ENCODE measurements around the gene ACVR1.
A peak's percentile ranks its signal among the peaks of the same experiment; 100 is the strongest.
"Not testable (repeated sequence)": the region's sequence is repeated elsewhere in the genome, so short reads cannot be mapped to it uniquely, and the experiment has no call there.

ACVR1 gene

DNA sequence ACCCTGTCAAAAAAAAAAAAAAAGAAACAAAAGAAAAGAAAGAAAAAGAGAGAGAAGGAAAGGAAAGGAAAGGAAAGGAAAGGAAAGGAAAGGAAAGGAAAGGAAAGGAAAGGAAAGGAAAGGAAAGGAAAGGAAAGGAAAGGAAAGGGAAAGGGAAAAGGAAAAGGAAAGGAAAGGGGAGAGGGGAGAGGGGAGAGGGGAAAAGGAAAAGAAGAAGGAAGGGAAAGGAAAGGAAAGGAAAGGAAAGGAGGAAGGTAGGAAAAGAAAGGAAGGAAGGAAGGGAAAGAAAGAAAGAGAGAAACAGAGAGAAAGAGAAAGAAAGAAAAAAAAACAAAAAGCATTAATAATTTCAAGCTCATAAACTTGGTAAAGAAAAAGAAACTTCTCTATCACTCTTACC, 49.5 kb downstream of the ACVR1 start:
- not testable (repeated sequence) for DNase-seq (ENCODE audit: low spot score)

DNA sequence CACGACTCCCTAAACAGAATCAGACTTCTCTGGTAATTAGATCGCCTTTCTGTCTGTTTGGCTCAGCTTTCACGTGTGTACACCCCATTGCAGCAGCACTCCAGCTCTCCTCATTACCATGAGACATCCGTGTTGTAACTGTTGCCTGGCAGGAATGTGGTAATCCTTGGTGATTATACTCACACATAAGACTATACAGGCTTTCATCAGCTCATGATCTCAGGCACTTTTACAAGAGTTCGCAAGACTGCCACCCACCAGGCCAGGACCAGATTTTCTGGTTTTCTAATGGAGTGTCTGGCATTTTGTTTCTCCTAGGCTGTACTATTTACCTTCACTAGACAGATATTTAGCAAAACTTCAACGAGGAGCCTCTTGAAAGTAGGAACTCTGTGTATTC, 50.2 kb downstream of the ACVR1 start:
- DNase-seq (ENCODE audit: low spot score) = peak; percentile 66

- no peak for DNase-seq (ENCODE audit: low spot score)
These were observed 53.1 kb downstream of the ACVR1 start for GRCh38 chr2:157822993-157823392.

- no peak for DNase-seq (ENCODE audit: low spot score)
These were observed 53.6 kb downstream of the ACVR1 start for GRCh38 chr2:157822533-157822932.

DNA sequence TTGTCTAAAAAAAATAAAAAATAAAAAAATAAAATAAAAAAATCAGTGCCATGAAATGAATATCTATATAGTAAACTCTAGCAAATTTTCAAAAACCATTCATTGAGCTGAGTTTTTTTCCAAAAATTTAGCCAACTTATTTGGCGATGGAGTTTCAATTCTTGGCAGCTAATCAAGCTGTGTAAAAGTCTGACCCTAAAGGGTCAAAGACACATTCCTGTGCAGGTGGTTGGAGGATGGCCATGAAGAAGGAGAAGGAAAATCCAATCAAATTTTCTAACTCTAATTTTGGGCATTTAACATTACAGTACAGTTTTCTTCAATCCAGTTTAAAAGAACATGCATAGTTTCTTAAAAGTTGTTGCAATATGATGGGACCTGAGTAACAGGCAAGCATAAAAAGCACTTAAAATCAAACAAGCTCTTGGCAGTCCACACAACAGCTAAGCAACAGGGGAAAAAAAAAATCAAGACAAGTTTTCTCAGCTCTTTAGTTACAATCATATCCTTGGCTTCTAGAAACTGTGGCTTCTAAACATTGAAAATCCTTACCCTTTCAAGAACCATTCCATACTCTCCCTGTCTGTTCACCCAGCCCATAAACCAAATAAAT, 54.5 kb downstream of the ACVR1 start:
- DNase-seq (ENCODE audit: low spot score) = no peak

DNA sequence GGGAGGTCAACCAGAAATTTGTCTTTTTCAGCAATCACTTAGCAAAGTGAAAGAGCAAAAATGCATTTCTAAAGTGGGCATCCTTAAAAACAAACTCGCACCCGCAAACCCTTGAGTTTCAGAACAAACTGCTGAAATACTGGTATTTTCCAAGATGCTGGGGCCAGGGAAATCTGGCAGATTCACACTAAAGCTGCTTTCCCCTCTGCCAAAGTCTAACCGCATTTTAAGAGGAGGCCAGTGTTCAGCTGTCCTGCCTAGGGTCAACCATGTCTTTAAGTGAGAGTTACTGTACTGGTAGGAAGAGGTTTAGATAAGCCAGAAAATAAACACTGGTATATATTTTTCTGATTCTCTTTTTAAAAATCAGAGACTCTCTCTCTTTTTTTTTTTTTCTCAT, 55.9 kb downstream of the ACVR1 start:
- no peak for DNase-seq (ENCODE audit: low spot score)

- no peak for DNase-seq (ENCODE audit: low spot score)
These were observed 56.4 kb downstream of the ACVR1 start for GRCh38 chr2:157819761-157820160.

GRCh38 chr2:157818227-157818626, 57.9 kb downstream of the ACVR1 start:
- DNase-seq (ENCODE audit: low spot score) = no peak

GRCh38 chr2:157815421-157815820, 60.7 kb downstream of the ACVR1 start:
- DNase-seq (ENCODE audit: low spot score) = no peak

- DNase-seq (ENCODE audit: low spot score) = no peak
These were observed 62.7 kb downstream of the ACVR1 start for GRCh38 chr2:157813467-157813866.

- DNase-seq (ENCODE audit: low spot score) = no peak
These were observed 66.1 kb downstream of the ACVR1 start for GRCh38 chr2:157810037-157810436.

GRCh38 chr2:157809212-157809611, 66.9 kb downstream of the ACVR1 start:
- no peak for DNase-seq (ENCODE audit: low spot score)

DNA sequence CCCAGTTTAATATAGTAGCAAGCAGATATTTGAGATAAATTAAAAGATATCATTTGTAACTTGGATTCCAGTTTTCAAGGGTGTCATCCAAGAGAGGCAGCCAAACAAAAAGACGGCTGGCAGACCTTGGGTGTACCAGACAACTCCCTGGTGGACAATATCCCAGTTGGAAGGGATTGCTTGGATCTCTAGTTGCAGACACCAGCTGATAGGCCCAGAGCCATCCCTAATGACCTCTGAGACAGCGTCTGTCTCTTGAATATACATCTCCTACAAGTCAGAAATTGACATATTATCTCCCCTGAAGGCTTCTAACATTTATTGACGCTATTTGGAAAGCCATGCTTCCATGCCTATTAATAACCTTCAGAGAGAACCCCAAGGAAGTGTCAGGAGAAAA, 67.7 kb downstream of the ACVR1 start:
- no peak for DNase-seq (ENCODE audit: low spot score)

DNA sequence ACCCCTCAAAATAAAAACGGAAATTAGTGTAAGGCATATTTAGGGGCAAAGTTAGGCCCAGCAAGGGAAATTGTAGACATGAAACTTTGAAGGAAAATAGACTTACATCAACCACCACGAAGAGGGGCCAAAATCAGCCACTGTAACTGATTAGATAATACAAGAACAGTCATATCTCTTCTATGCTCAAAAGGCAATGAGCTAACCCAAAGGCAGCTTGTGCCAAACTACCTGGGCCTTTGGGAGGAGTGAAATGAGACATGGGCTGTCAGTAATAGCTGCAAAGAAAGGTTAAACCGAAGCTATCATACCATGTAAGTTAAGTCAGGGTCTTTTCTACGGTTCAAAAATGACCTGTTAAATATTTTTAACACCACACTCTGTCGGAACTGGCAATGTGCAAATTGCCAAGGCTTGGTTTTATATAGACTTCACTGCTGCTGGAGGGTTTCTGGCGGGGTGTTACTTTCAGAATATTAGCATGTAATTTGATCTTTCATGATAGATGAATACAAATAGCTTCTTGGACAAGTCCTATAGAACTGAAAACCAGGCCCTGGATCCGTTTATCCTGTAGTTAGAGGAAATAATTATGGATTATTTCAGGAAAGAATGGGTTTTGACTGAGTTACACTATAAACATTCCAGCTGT, 69.6 kb downstream of the ACVR1 start:
- DNase-seq (ENCODE audit: low spot score) = no peak

DNA sequence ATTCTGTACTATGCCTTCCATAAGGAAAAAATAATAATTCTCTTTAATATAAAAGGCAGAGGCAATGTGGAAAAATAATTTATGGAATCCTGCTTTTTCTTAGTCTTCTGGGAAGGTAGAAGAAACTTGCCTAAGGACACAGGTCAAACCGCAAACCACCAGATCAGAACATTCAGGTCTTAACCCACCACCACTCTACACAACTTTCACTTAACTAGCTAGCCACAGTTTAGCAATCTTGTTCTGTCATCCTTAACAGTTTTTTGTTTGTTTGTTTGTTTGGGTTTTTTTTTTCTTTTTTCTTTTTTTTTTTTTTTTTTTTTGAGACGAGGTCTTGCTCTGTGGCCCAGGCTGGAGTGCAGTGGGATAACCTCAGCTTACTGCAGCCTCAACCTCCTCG, 70.6 kb downstream of the ACVR1 start:
- no peak for DNase-seq (ENCODE audit: low spot score)

DNA sequence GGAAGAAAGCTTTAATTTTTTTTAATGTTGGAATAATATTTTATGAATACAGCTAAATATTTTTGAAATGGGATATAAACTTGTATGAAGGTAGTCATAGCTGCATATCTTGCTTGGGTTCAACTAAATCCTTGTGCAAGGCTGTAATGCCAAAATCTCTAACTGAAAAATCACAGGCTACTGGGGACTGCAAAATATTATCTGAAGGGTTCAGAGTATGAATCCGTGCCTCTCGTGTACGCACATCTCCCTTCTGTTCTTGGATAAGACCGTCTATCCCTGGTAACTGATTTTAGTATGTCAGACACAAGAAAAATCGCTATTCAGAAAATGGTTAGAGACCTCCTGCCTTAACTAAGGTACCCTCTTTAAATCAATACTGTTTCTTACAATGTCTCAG, 71.8 kb downstream of the ACVR1 start:
- no peak for DNase-seq (ENCODE audit: low spot score)

GRCh38 chr2:157803952-157804351, 72.2 kb downstream of the ACVR1 start:
- no peak for DNase-seq (ENCODE audit: low spot score)

- DNase-seq (ENCODE audit: low spot score) = no peak
These were observed 72.7 kb downstream of the ACVR1 start for GRCh38 chr2:157803476-157803875.

GRCh38 chr2:157800838-157801495, 75.2 kb downstream of the ACVR1 start:
- no peak for DNase-seq (ENCODE audit: low spot score)

DNA sequence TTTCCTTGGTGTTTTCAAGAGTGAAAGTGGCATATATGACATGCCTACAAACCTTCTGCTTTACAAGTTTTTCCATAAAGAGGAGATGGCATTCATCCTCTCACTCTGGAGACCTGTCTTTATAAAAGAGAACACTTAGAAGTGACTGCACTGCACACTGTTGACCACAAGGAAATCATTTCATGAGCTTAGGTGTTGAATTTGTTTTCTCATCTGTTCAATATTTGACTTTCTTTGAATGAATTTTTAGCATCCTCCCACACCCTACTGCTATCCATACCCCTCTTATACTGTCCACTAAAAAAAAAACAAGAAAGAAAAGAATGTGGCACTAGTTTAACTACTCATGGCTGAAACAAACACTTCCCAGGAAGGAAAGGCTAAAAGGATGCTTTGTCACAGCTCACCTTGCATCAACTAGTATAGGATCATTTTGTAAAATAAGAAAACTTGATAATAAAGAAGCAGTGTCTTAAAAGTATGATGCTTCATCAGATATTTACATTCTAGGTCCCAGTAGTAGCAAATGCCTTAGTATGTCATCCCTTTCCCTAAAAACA, 83.0 kb downstream of the ACVR1 start:
- DNase-seq (ENCODE audit: low spot score) = no peak

- no peak for DNase-seq (ENCODE audit: low spot score)
These were observed 83.6 kb downstream of the ACVR1 start for GRCh38 chr2:157792335-157793052.

- no peak for DNase-seq (ENCODE audit: low spot score)
These were observed 85.3 kb downstream of the ACVR1 start for GRCh38 chr2:157790780-157791179.
